ENCODE measurements around the gene RASGRP1.

The RASGRP1 gene

DNA sequence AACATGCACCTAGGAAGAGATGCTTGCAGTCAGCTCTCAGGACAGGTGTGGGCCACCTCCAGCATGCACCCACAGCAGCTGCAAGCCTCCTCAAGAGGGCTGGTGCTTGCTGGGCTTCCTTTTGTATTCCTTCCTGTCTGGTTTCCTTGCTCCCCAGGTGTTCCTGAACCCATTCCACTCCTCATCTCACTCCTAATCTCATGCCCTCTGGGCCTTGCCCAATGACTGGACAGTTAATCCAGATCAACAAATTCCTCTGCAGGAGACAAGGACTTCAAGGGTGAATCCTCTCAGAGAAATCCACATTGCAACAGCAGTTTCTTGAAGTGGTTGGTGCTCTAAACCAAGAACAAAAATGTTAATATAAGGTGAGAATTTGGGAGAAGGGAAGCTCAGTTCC lies 30.7 kb downstream of the RASGRP1 start:
- peak; percentile 83 to 93 for DNase-seq
- no peak overlapping the region for H2BK5ac ChIP-seq (ENCODE audit: low read depth, low read length, poor library complexity)
- no peak overlapping the region for H2BK12ac ChIP-seq (ENCODE audit: low read length)
- no peak overlapping the region for H3K4me2 ChIP-seq (ENCODE audit: low read length)
- peaks cover 4 to 19% of the 10 kb centered on the region in 2 experiments for H3K36me3 ChIP-seq (ENCODE audit: control insufficient read depth in 1 of 2, insufficient read depth in 2 of 2, low read length in 2 of 2)
- no peak overlapping the region for H3K4ac ChIP-seq (ENCODE audit: low read depth, low read length)
- no peak overlapping the region for H4K12ac ChIP-seq (ENCODE audit: low read depth, low read length)
- peaks cover 3% of the 10 kb centered on the region for H3K79me2 ChIP-seq (ENCODE audit: control insufficient read depth, insufficient read depth, low read length, poor library complexity)
- no peak overlapping the region for H3K18ac ChIP-seq (ENCODE audit: low read length)
- no peak overlapping the region for H3K14ac ChIP-seq (ENCODE audit: low read length)
- H3K9ac ChIP-seq (ENCODE audit: low read length), result no peak overlapping the region
- H2AK5ac ChIP-seq (ENCODE audit: low read length), result no peak overlapping the region
- no peak overlapping the region for H3K23ac ChIP-seq (ENCODE audit: low read length)
- peaks cover 11 to 14% of the 10 kb centered on the region in 2 experiments for H3K4me1 ChIP-seq (ENCODE audit: control insufficient read depth in 1 of 2, insufficient read depth in 2 of 2, low read length in 2 of 2)
- no peaks in the 10 kb centered on the region for H3K27me3 ChIP-seq (ENCODE audit: insufficient read depth, low read length)
- H4K8ac ChIP-seq (ENCODE audit: low read depth, low read length), result no peak overlapping the region
- H3K79me1 ChIP-seq (ENCODE audit: low read length), result no peaks in the 10 kb centered on the region
- no peaks in the 10 kb centered on the region for H3K9me3 ChIP-seq (ENCODE audit: insufficient read depth, low read depth, low read length)
- H3K4me3 ChIP-seq (ENCODE audit: low read depth, low read length), result no peak overlapping the region
- no peak overlapping the region for H2AFZ ChIP-seq (ENCODE audit: insufficient read depth, low read length, poor library complexity)
- H4K91ac ChIP-seq (ENCODE audit: low read depth, low read length), result no peak overlapping the region
- no peak overlapping the region for H2BK120ac ChIP-seq (ENCODE audit: insufficient read depth, low read length, poor library complexity)
- H3K27ac ChIP-seq (ENCODE audit: low read depth, low read length), result no peak overlapping the region

- peaks cover 4 to 19% of the 10 kb centered on the region in 2 experiments for H3K36me3 ChIP-seq (ENCODE audit: control insufficient read depth in 1 of 2, insufficient read depth in 2 of 2, low read length in 2 of 2)
- H2AK5ac ChIP-seq (ENCODE audit: low read length), result no peak overlapping the region
- no peak overlapping the region for H4K12ac ChIP-seq (ENCODE audit: low read depth, low read length)
- H3K4me3 ChIP-seq (ENCODE audit: low read depth, low read length), result no peak overlapping the region
- H3K27me3 ChIP-seq (ENCODE audit: insufficient read depth, low read length), result no peaks in the 10 kb centered on the region
- DNase-seq, result no peak
- H3K18ac ChIP-seq (ENCODE audit: low read length), result no peak overlapping the region
- no peaks in the 10 kb centered on the region for H3K79me1 ChIP-seq (ENCODE audit: low read length)
- H2BK5ac ChIP-seq (ENCODE audit: low read depth, low read length, poor library complexity), result no peak overlapping the region
- H3K4me2 ChIP-seq (ENCODE audit: low read length), result no peak overlapping the region
- peaks cover 3% of the 10 kb centered on the region for H3K79me2 ChIP-seq (ENCODE audit: control insufficient read depth, insufficient read depth, low read length, poor library complexity)
- H2AFZ ChIP-seq (ENCODE audit: insufficient read depth, low read length, poor library complexity), result no peak overlapping the region
- H3K4ac ChIP-seq (ENCODE audit: low read depth, low read length), result no peak overlapping the region
- H2BK12ac ChIP-seq (ENCODE audit: low read length), result no peak overlapping the region
- WGBS (ENCODE audit: extremely low coverage, insufficient coverage, insufficient read length), result no CpG with 5 or more reads among the region's 6 CpGs
- no peak overlapping the region for H3K9ac ChIP-seq (ENCODE audit: low read length)
- H3K14ac ChIP-seq (ENCODE audit: low read length), result no peak overlapping the region
- peaks cover 11 to 13% of the 10 kb centered on the region in 2 experiments for H3K4me1 ChIP-seq (ENCODE audit: control insufficient read depth in 1 of 2, insufficient read depth in 2 of 2, low read length in 2 of 2)
- H4K91ac ChIP-seq (ENCODE audit: low read depth, low read length), result no peak overlapping the region
- no peak overlapping the region for H3K23ac ChIP-seq (ENCODE audit: low read length)
- no peak overlapping the region for H4K8ac ChIP-seq (ENCODE audit: low read depth, low read length)
- H2BK120ac ChIP-seq (ENCODE audit: insufficient read depth, low read length, poor library complexity), result no peak overlapping the region
- no peak overlapping the region for H3K27ac ChIP-seq (ENCODE audit: low read depth, low read length)
- no peaks in the 10 kb centered on the region for H3K9me3 ChIP-seq (ENCODE audit: insufficient read depth, low read depth, low read length)
Measured at GRCh38 chr15:38533416-38533915, 31.1 kb downstream of the RASGRP1 start.

DNA sequence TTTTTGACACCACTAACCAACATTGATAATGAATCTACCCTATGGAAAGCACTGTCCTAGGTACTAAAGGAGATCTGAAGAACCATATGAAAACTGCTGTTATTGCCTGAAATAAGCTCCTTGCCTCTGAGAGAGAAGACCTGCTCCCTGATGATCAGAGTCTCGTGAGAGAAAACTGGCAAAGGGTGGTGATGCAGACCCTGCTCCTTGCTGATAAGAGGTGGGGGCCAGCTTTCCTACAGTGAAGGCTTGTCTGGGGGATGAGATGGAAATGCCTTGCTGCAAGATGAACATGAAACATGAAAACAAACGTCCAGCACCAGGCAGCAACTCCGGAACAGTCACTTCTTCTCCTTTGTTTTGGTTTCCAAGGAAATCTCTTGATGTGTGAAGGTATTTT lies 31.9 kb downstream of the RASGRP1 start:
- no CpG with 5 or more reads among the region's 3 CpGs for WGBS (ENCODE audit: extremely low coverage, insufficient coverage, insufficient read length)
- Histone ChIP-seq H4K8ac (ENCODE audit: low read depth, low read length) (no peak overlapping the region), H3K9me3 (ENCODE audit: insufficient read depth, low read depth, low read length) (no peaks in the 10 kb centered on the region), H2AK5ac (ENCODE audit: low read length) (no peak overlapping the region), H3K23ac (ENCODE audit: low read length) (no peak overlapping the region), H2BK5ac (ENCODE audit: low read depth, low read length, poor library complexity) (no peak overlapping the region), H3K4me1 (ENCODE audit: control insufficient read depth in 1 of 2, insufficient read depth in 2 of 2, low read length in 2 of 2) (peaks cover 11 to 13% of the 10 kb centered on the region in 2 experiments), H3K4me2 (ENCODE audit: low read length) (no peak overlapping the region), H2AFZ (ENCODE audit: insufficient read depth, low read length, poor library complexity) (no peak overlapping the region), H2BK12ac (ENCODE audit: low read length) (no peak overlapping the region), H3K14ac (ENCODE audit: low read length) (no peak overlapping the region), H3K18ac (ENCODE audit: low read length) (no peak overlapping the region), H2BK120ac (ENCODE audit: insufficient read depth, low read length, poor library complexity) (no peak overlapping the region), H3K79me2 (ENCODE audit: control insufficient read depth, insufficient read depth, low read length, poor library complexity) (peaks cover 3% of the 10 kb centered on the region), H3K4ac (ENCODE audit: low read depth, low read length) (no peak overlapping the region), H3K4me3 (ENCODE audit: low read depth, low read length) (no peak overlapping the region), H3K27me3 (ENCODE audit: insufficient read depth, low read length) (no peaks in the 10 kb centered on the region), H4K12ac (ENCODE audit: low read depth, low read length) (no peak overlapping the region), H3K79me1 (ENCODE audit: low read length) (no peaks in the 10 kb centered on the region), H4K91ac (ENCODE audit: low read depth, low read length) (no peak overlapping the region), H3K36me3 (ENCODE audit: control insufficient read depth in 1 of 2, insufficient read depth in 2 of 2, low read length in 2 of 2) (peaks cover 4 to 19% of the 10 kb centered on the region in 2 experiments), H3K9ac (ENCODE audit: low read length) (no peak overlapping the region), H3K27ac (ENCODE audit: low read depth, low read length) (no peak overlapping the region)
- DNase-seq, result no peak

DNA sequence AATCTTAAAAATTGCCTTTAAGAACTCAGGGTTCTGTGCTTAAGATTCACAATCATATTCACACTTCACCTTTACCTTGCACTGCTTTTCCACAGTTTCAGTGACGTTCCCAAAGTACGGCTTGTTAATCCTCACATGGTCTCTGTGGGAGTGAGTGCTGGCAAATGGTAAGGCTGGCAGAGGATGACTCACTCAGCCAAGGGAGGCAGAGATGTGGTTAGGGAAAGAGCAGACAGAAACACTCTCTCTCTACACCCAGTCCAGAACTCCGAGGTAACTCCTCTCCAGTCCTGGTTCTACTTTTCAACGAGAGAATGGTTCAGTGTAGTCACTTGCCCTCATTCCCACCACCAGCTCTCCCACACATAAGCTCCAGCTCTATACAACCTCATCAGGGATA lies 33.1 kb downstream of the RASGRP1 start:
- Histone ChIP-seq H4K12ac (ENCODE audit: low read depth, low read length) (no peak overlapping the region), H3K4me2 (ENCODE audit: low read length) (no peak overlapping the region), H2AFZ (ENCODE audit: insufficient read depth, low read length, poor library complexity) (no peak overlapping the region), H2BK12ac (ENCODE audit: low read length) (no peak overlapping the region), H3K4ac (ENCODE audit: low read depth, low read length) (no peak overlapping the region), H3K18ac (ENCODE audit: low read length) (no peak overlapping the region), H2BK120ac (ENCODE audit: insufficient read depth, low read length, poor library complexity) (no peak overlapping the region), H3K4me1 (ENCODE audit: control insufficient read depth in 1 of 2, insufficient read depth in 2 of 2, low read length in 2 of 2) (peaks cover 7 to 13% of the 10 kb centered on the region in 2 experiments), H3K36me3 (ENCODE audit: control insufficient read depth in 1 of 2, insufficient read depth in 2 of 2, low read length in 2 of 2) (peaks cover 4 to 19% of the 10 kb centered on the region in 2 experiments), H3K14ac (ENCODE audit: low read length) (no peak overlapping the region), H4K91ac (ENCODE audit: low read depth, low read length) (no peak overlapping the region), H3K9me3 (ENCODE audit: insufficient read depth, low read depth, low read length) (no peaks in the 10 kb centered on the region), H3K9ac (ENCODE audit: low read length) (no peak overlapping the region), H3K27ac (ENCODE audit: low read depth, low read length) (no peak overlapping the region), H4K8ac (ENCODE audit: low read depth, low read length) (no peak overlapping the region), H3K79me1 (ENCODE audit: low read length) (no peaks in the 10 kb centered on the region), H3K27me3 (ENCODE audit: insufficient read depth, low read length) (no peaks in the 10 kb centered on the region), H3K23ac (ENCODE audit: low read length) (no peak overlapping the region), H3K79me2 (ENCODE audit: control insufficient read depth, insufficient read depth, low read length, poor library complexity) (peaks cover 3% of the 10 kb centered on the region), H2AK5ac (ENCODE audit: low read length) (no peak overlapping the region), H2BK5ac (ENCODE audit: low read depth, low read length, poor library complexity) (no peak overlapping the region), H3K4me3 (ENCODE audit: low read depth, low read length) (no peak overlapping the region)
- DNase-seq, result no peak
- WGBS (ENCODE audit: extremely low coverage, insufficient coverage, insufficient read length), result no CpG with 5 or more reads among the region's 4 CpGs
